ENCODE data around the gene NOP9.
"Not testable (repeated sequence)": the region's sequence is repeated elsewhere in the genome, so short reads cannot be mapped to it uniquely, and the experiment has no call there.

NOP9 gene

DNA sequence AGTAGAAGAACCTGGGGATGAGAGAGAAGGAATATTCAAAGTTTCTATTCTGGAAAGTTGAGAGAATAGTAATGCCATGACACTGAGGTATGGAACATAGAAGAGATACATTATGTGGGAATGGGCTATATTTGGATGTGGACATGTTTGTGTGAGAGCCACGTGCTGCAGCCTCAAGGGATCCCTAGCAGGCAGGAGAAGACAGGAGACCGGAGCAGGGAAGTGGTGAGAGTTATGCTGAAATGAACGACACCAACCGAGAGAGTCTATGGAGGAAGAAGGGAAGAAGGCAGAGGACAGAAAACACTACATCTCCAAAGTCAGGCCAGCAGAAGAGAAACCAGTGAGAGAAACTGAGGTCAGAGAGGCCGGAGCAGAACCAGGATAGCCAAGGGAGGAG lies 50.1 kb downstream of the NOP9 start:
- no peak for DNase-seq (ENCODE audit: low spot score)

DNA sequence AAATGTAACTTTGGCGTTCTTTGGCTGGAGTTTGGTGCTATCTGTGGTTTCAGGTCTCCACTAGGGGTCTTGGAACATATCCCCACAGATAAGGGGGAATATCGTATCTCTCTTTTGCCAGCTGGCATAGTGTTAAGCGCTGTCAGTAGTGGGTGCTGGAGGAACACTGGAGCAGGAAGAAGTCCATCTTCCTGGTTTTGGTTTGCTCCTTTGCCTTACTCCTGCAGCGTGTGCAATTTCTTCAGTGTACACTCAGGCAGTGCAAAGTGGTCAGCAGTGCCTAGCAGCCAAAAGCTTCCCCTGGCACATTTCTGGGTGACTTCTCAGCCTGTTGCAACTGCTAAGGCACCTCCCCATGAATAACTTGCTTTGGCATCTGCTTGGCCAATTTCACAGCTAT lies 51.9 kb downstream of the NOP9 start:
- no peak for DNase-seq (ENCODE audit: low spot score)

DNA sequence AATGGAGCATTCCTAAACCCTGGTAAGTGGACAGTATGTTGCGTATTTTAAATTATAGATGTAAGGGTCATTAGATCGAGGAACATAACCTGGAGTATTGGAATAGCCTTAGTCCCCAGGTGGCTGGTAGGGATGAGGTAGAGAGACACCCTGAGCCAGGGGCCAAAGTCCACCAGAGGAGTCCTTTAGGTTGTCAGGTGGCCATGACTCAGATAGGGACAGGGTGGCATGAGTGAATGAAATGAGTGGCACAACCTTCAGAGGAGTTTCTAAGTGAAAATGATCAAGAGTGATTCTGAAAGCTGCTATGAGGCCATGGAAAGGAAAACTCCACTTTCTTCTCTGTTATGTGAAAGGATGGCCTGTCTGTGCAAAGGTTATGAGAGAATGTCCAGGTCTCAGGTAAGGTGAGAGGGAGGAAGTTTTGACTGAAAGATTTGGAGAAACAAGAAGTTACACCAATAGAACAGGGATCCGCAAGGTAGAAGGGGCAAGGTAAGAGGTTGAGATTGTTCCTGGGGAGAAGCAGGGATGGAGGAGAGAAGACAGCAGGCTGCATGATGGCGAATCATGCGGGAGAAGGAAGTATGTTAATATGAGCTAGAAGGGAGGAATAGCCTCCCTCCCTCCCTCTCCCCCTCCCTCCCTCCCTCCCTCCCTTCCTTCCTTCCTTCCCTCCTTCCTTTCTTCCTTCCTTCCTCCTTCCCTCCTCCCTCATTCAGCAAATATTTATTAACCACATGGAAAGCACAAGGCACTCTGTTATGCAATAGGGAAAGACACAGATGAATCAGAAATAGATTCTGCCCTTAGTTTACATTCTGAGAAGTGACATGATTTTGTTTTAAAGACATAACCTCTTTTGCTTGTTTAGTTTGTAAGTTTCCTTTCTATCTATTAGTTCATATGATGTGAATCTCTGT lies 54.2 kb downstream of the NOP9 start:
- no peak for DNase-seq (ENCODE audit: low spot score)

DNA sequence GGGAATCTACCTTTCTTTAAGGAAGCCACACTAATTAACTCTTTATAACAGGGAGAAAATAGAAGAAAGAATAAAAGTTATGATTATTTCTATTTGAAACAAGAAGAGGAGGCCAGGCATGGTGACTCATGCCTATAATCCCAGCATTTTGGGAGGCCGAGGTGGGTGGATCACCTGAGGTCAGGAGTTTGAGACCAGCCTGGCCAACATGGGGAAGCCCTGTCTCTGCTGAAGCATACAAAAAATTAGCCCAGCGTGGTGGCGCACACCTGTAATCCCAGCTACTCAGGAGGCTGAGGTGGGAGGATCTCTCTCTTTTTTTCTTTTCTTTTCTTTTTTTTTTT lies 54.8 kb downstream of the NOP9 start:
- not testable (repeated sequence) for DNase-seq (ENCODE audit: low spot score)

DNA sequence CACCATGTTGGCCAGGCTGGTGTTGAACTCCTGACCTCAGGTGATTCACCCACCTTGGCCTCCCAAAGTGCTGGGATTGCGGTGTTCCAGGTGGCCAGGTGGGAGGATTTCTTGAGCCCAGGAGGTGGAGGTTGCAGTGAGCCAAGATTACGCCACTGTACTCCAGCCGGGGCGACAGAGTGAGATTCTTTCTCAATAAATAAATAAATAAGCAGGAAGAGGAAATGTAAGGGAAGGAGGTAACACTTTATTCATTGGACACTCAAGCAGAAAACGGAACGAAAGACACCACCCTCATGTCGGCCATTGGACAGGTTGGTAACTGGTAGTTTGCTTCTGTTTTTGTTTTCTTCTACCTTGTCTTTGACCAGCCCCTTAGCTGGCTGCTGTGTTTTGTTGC lies 55.4 kb downstream of the NOP9 start:
- DNase-seq (ENCODE audit: low spot score): no peak

DNA sequence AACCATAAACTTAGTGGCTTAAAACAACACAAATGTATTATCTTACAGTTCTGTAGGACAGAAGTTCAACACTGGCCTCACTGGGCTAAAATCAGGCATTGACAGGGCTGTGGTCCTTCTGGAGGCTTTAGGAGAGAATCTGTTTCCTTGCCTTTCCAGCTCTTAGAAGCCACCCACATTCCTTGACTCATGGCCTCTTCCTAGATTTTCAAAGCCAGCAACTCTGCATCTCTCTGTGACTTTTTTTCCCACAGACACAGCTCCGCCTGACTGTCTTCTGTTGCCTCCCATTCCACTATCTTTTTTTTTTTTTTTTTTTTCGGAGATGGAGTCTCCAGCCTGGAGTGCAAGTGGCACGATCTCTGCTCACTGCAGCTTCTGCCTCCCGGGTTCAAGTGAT lies 56.6 kb downstream of the NOP9 start:
- no peak for DNase-seq (ENCODE audit: low spot score)
